ENCODE results near the gene SNX30.

Gene SNX30

GRCh38 chr9:112787978-112788377 lies 37.4 kb downstream of the SNX30 start:
- Histone ChIP-seq H3K9ac (ENCODE audit: low read length) (no peak overlapping the region), H3K79me2 (ENCODE audit: control insufficient read depth, insufficient read depth, low read length, poor library complexity) (no peaks in the 10 kb centered on the region), H2BK12ac (ENCODE audit: low read length) (peak overlapping the region; percentile 46), H3K4me2 (ENCODE audit: low read length) (no peak overlapping the region), H3K27me3 (ENCODE audit: insufficient read depth, low read length) (no peaks in the 10 kb centered on the region), H4K91ac (ENCODE audit: low read depth, low read length) (no peak overlapping the region), H3K9me3 (ENCODE audit: insufficient read depth, low read depth, low read length) (no peaks in the 10 kb centered on the region), H3K4me3 (ENCODE audit: low read depth, low read length) (no peak overlapping the region), H3K36me3 (ENCODE audit: control insufficient read depth in 1 of 2, insufficient read depth in 2 of 2, low read length in 2 of 2) (no peaks in the 10 kb centered on the region), H2AFZ (ENCODE audit: insufficient read depth, low read length, poor library complexity) (no peak overlapping the region), H4K8ac (ENCODE audit: low read depth, low read length) (no peak overlapping the region), H3K4me1 (ENCODE audit: control insufficient read depth in 1 of 2, insufficient read depth in 2 of 2, low read length in 2 of 2) (peaks cover 17 to 25% of the 10 kb centered on the region in 2 experiments), H3K18ac (ENCODE audit: low read length) (no peak overlapping the region), H3K4ac (ENCODE audit: low read depth, low read length) (no peak overlapping the region), H2BK5ac (ENCODE audit: low read depth, low read length, poor library complexity) (no peak overlapping the region), H3K14ac (ENCODE audit: low read length) (no peak overlapping the region), H3K23ac (ENCODE audit: low read length) (no peak overlapping the region), H3K27ac (ENCODE audit: low read depth, low read length) (peak overlapping the region; percentile 85), H2BK120ac (ENCODE audit: insufficient read depth, low read length, poor library complexity) (no peak overlapping the region), H3K79me1 (ENCODE audit: low read length) (peaks cover 5% of the 10 kb centered on the region), H2AK5ac (ENCODE audit: low read length) (peak overlapping the region; percentile 24), H4K12ac (ENCODE audit: low read depth, low read length) (no peak overlapping the region)
- DNase-seq, result no peak
- no CpG with 5 or more reads among the region's 3 CpGs for whole genome bisulfite sequencing (ENCODE audit: extremely low coverage, insufficient coverage, insufficient read length)

GRCh38 chr9:112789473-112789872 lies 38.9 kb downstream of the SNX30 start:
- Histone ChIP-seq H3K4ac (ENCODE audit: low read depth, low read length) (no peak overlapping the region), H2AK5ac (ENCODE audit: low read length) (no peak overlapping the region), H3K23ac (ENCODE audit: low read length) (no peak overlapping the region), H2BK12ac (ENCODE audit: low read length) (no peak overlapping the region), H2AFZ (ENCODE audit: insufficient read depth, low read length, poor library complexity) (no peak overlapping the region), H3K36me3 (ENCODE audit: control insufficient read depth in 1 of 2, insufficient read depth in 2 of 2, low read length in 2 of 2) (no peaks in the 10 kb centered on the region), H3K4me1 (ENCODE audit: control insufficient read depth in 1 of 2, insufficient read depth in 2 of 2, low read length in 2 of 2) (peaks cover 15 to 21% of the 10 kb centered on the region in 2 experiments), H3K27ac (ENCODE audit: low read depth, low read length) (peak overlapping the region; percentile 85), H3K9me3 (ENCODE audit: insufficient read depth, low read depth, low read length) (no peaks in the 10 kb centered on the region), H3K4me2 (ENCODE audit: low read length) (no peak overlapping the region), H2BK120ac (ENCODE audit: insufficient read depth, low read length, poor library complexity) (no peak overlapping the region), H4K91ac (ENCODE audit: low read depth, low read length) (no peak overlapping the region), H4K12ac (ENCODE audit: low read depth, low read length) (no peak overlapping the region), H3K4me3 (ENCODE audit: low read depth, low read length) (no peak overlapping the region), H3K18ac (ENCODE audit: low read length) (no peak overlapping the region), H3K9ac (ENCODE audit: low read length) (no peak overlapping the region), H3K27me3 (ENCODE audit: insufficient read depth, low read length) (no peaks in the 10 kb centered on the region), H2BK5ac (ENCODE audit: low read depth, low read length, poor library complexity) (no peak overlapping the region), H3K14ac (ENCODE audit: low read length) (no peak overlapping the region), H3K79me2 (ENCODE audit: control insufficient read depth, insufficient read depth, low read length, poor library complexity) (no peaks in the 10 kb centered on the region), H3K79me1 (ENCODE audit: low read length) (peaks cover 5% of the 10 kb centered on the region), H4K8ac (ENCODE audit: low read depth, low read length) (no peak overlapping the region)
- no peak for DNase-seq
- no CpG with 5 or more reads among the region's 1 CpG for WGBS (ENCODE audit: extremely low coverage, insufficient coverage, insufficient read length)

GRCh38 chr9:112789891-112790774 lies 39.6 kb downstream of the SNX30 start:
- H2BK5ac ChIP-seq (ENCODE audit: low read depth, low read length, poor library complexity), result no peak overlapping the region
- peaks cover 5% of the 10 kb centered on the region for H3K79me1 ChIP-seq (ENCODE audit: low read length)
- no peak overlapping the region for H3K4ac ChIP-seq (ENCODE audit: low read depth, low read length)
- H2BK120ac ChIP-seq (ENCODE audit: insufficient read depth, low read length, poor library complexity), result no peak overlapping the region
- no peak overlapping the region for H4K12ac ChIP-seq (ENCODE audit: low read depth, low read length)
- no peak overlapping the region for H2BK12ac ChIP-seq (ENCODE audit: low read length)
- H3K4me1 ChIP-seq (ENCODE audit: control insufficient read depth in 1 of 2, insufficient read depth in 2 of 2, low read length in 2 of 2), result peaks cover 13 to 18% of the 10 kb centered on the region in 2 experiments
- no peak overlapping the region for H3K14ac ChIP-seq (ENCODE audit: low read length)
- peak overlapping the region; percentile 6 for H3K18ac ChIP-seq (ENCODE audit: low read length)
- H3K9me3 ChIP-seq (ENCODE audit: insufficient read depth, low read depth, low read length), result no peaks in the 10 kb centered on the region
- H4K91ac ChIP-seq (ENCODE audit: low read depth, low read length), result no peak overlapping the region
- peak overlapping the region; percentile 56 for H3K27ac ChIP-seq (ENCODE audit: low read depth, low read length)
- no peaks in the 10 kb centered on the region for H3K79me2 ChIP-seq (ENCODE audit: control insufficient read depth, insufficient read depth, low read length, poor library complexity)
- H3K36me3 ChIP-seq (ENCODE audit: control insufficient read depth in 1 of 2, insufficient read depth in 2 of 2, low read length in 2 of 2), result no peaks in the 10 kb centered on the region
- H3K4me3 ChIP-seq (ENCODE audit: low read depth, low read length), result no peak overlapping the region
- DNase-seq, result peak; percentile 28 to 47
- H2AFZ ChIP-seq (ENCODE audit: insufficient read depth, low read length, poor library complexity), result no peak overlapping the region
- no peak overlapping the region for H3K23ac ChIP-seq (ENCODE audit: low read length)
- WGBS (ENCODE audit: extremely low coverage, insufficient coverage, insufficient read length), result no CpG with 5 or more reads among the region's 5 CpGs
- no peaks in the 10 kb centered on the region for H3K27me3 ChIP-seq (ENCODE audit: insufficient read depth, low read length)
- no peak overlapping the region for H4K8ac ChIP-seq (ENCODE audit: low read depth, low read length)
- H3K4me2 ChIP-seq (ENCODE audit: low read length), result no peak overlapping the region
- no peak overlapping the region for H3K9ac ChIP-seq (ENCODE audit: low read length)
- no peak overlapping the region for H2AK5ac ChIP-seq (ENCODE audit: low read length)

- H3K27ac ChIP-seq (ENCODE audit: low read depth, low read length), result no peak overlapping the region
- no peak for DNase-seq
- no CpG with 5 or more reads among the region's 1 CpG for WGBS (ENCODE audit: extremely low coverage, insufficient coverage, insufficient read length)
- H3K36me3 ChIP-seq (ENCODE audit: control insufficient read depth in 1 of 2, insufficient read depth in 2 of 2, low read length in 2 of 2), result no peaks in the 10 kb centered on the region
- no peak overlapping the region for H3K9ac ChIP-seq (ENCODE audit: low read length)
- no peaks in the 10 kb centered on the region for H3K27me3 ChIP-seq (ENCODE audit: insufficient read depth, low read length)
- H3K79me1 ChIP-seq (ENCODE audit: low read length), result peaks cover 5% of the 10 kb centered on the region
- H3K4ac ChIP-seq (ENCODE audit: low read depth, low read length), result no peak overlapping the region
- H4K12ac ChIP-seq (ENCODE audit: low read depth, low read length), result no peak overlapping the region
- H3K4me3 ChIP-seq (ENCODE audit: low read depth, low read length), result no peak overlapping the region
- no peak overlapping the region for H2AK5ac ChIP-seq (ENCODE audit: low read length)
- H3K9me3 ChIP-seq (ENCODE audit: insufficient read depth, low read depth, low read length), result no peaks in the 10 kb centered on the region
- no peak overlapping the region for H3K23ac ChIP-seq (ENCODE audit: low read length)
- H4K8ac ChIP-seq (ENCODE audit: low read depth, low read length), result no peak overlapping the region
- no peak overlapping the region for H2BK12ac ChIP-seq (ENCODE audit: low read length)
- H3K18ac ChIP-seq (ENCODE audit: low read length), result no peak overlapping the region
- H2BK120ac ChIP-seq (ENCODE audit: insufficient read depth, low read length, poor library complexity), result no peak overlapping the region
- no peaks in the 10 kb centered on the region for H3K79me2 ChIP-seq (ENCODE audit: control insufficient read depth, insufficient read depth, low read length, poor library complexity)
- no peak overlapping the region for H3K4me2 ChIP-seq (ENCODE audit: low read length)
- no peak overlapping the region for H2BK5ac ChIP-seq (ENCODE audit: low read depth, low read length, poor library complexity)
- peaks cover 13% of the 10 kb centered on the region in 2 experiments for H3K4me1 ChIP-seq (ENCODE audit: control insufficient read depth in 1 of 2, insufficient read depth in 2 of 2, low read length in 2 of 2)
- no peak overlapping the region for H2AFZ ChIP-seq (ENCODE audit: insufficient read depth, low read length, poor library complexity)
- H3K14ac ChIP-seq (ENCODE audit: low read length), result no peak overlapping the region
- no peak overlapping the region for H4K91ac ChIP-seq (ENCODE audit: low read depth, low read length)
Observed at GRCh38 chr9:112792670-112793069, 42.1 kb downstream of the SNX30 start.
